K562 (cell line): ENCODE data around the gene AMN1. TPM values are rescaled to one million over a fixed set of nuclear protein-coding genes. Genes with fewer than 3 reads are reported as not detected.

ENCODE experiments used
- GATAD2B ChIP-seq: fragments of 450-650 bp; IDR thresholded peaks from 2 replicates; pipeline ENCODE4 v1.6.1; 2017; ENCODE audit warnings: mild to moderate bottlenecking, borderline replicate concordance
- SUPT5H ChIP-seq: fragments of 450-650 bp; IDR thresholded peaks from 2 replicates; pipeline ENCODE4 v1.6.1; 2016
- TCF7L2 ChIP-seq: fragments of 150-350 bp; IDR thresholded peaks from 2 replicates; pipeline ENCODE4 v1.6.1; 2016; ENCODE audit warnings: low read depth, mild to moderate bottlenecking, low read length, moderate library complexity
- TOE1 ChIP-seq, 2 experiments: fragments of 450-650 bp in 1 of 2; sonication (generic) in 1 of 2; formaldehyde crosslinking in 1 of 2; IDR thresholded peaks; 2 replicates each; pipeline versions ENCODE4 v1.7.1 to v1.8.0; 2016 to 2022; ENCODE audit warnings: borderline replicate concordance in 2 of 2, mild to moderate bottlenecking in 2 of 2, antibody characterized with exemption in 1 of 2, inconsistent platforms in 1 of 2, low read depth in 1 of 2, missing genetic modification reagents in 1 of 2, moderate library complexity in 1 of 2
- ZNF717 ChIP-seq: fragments of 250-450 bp; sonication (Bioruptor Pico); IDR thresholded peaks from 2 replicates; pipeline ENCODE4 v1.5.0; 2021
- polyA plus RNA-seq, 8 experiments: library from polyadenylated mRNA; depleted of rRNA in 4 of 8; stranded (reverse) in 5 of 8; unstranded in 3 of 8; fragments of >200 nt; fragmentation: Nextera tagmentation in 2 of 8; fragmentation: Illumina TruSeq in 1 of 8; extraction: Ambion mirVana in 2 of 8; extraction: Trizol in 1 of 8; gene quantifications; 2 replicates each; pipeline versions ENCODE4 v1.2.1 to v1.2.3, GENCODE V29; 2011 to 2014; ENCODE audit warnings: inconsistent platforms in 1 of 8, missing spikeins in 1 of 8
- total RNA-seq, 7 experiments: library from RNA; depleted of rRNA in 6 of 7; stranded (reverse); fragments of >200 nt in 6 of 7; fragmentation: Illumina TruSeq in 2 of 7; extraction: Trizol in 2 of 7; gene quantifications; 2 replicates each; pipeline versions ENCODE4 v1.2.1 to v1.2.3, GENCODE V29; 2011 to 2021; ENCODE audit warnings: low replicate concordance in 1 of 7
- TF ChIP-seq, protein P1 (sequence below): fragments of 150-350 bp; IDR thresholded peaks from 2 replicates; pipeline ENCODE4 v1.6.1; 2014; ENCODE audit warnings: low read depth, mild to moderate bottlenecking, low read length, borderline replicate concordance
- TF ChIP-seq, protein P2 (sequence below), 3 experiments: fragments of 200-800 bp in 1 of 3; sonication (Bioruptor generic) in 1 of 3; sonication (generic) in 1 of 3; formaldehyde crosslinking in 1 of 3; IDR thresholded peaks; 2 replicates each; pipeline versions ENCODE4 v1.6.1 to v1.8.0; 2016 to 2022; ENCODE audit warnings: mild to moderate bottlenecking in 2 of 3, missing compliant biosample characterization in 2 of 3, missing genetic modification characterization in 2 of 3, missing genetic modification reagents in 1 of 3
- TF ChIP-seq, protein P3 (sequence below): fragments of 200-600 bp; sonication (generic); IDR thresholded peaks from one replicate; pipeline ENCODE4 v1.6.1; 2012; ENCODE audit warnings: mild to moderate bottlenecking, low read depth, low read length, inconsistent platforms

The AMN1 gene
- total and polyA plus RNA-seq, 9 of the 15 experiments (the other 6 are each of a cell fraction or from before 2014, with no cell fraction given) = 5.2 to 27.6 (median 13.0) TPM

DNA sequence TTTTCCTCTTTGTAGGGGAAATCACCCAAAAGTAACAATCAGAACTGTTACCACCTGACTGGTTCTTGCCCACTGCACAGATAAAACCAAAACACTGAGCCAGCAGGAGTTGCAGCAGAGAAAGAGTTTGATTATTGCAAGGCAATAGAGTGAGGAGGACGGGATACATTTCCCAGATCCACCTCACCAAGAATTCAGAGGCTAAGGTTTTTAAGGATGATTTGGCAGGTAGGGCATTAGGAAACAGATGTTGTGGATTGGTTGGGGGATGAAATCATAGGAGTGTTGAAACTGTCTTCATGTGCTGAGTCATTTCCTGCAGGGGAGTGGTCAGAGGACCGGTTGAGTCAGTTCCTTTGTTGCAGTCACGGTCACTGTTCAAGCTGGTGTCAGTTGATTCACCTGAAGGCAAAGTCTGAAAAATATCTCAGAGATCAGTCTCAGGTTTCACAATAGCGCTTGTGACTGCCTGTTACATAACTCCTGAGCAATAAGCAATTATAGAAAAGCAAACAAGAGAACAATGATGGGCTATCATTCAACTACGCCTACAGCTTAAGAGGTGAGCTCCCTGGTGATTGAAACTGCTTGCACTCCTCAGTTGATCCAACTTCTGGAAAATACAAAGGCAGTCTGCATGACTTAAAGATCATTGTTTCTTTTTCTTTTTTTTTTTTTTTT lies 20.3 kb upstream of the AMN1 start (continued):
- TF ChIP-seq, protein P1, sequence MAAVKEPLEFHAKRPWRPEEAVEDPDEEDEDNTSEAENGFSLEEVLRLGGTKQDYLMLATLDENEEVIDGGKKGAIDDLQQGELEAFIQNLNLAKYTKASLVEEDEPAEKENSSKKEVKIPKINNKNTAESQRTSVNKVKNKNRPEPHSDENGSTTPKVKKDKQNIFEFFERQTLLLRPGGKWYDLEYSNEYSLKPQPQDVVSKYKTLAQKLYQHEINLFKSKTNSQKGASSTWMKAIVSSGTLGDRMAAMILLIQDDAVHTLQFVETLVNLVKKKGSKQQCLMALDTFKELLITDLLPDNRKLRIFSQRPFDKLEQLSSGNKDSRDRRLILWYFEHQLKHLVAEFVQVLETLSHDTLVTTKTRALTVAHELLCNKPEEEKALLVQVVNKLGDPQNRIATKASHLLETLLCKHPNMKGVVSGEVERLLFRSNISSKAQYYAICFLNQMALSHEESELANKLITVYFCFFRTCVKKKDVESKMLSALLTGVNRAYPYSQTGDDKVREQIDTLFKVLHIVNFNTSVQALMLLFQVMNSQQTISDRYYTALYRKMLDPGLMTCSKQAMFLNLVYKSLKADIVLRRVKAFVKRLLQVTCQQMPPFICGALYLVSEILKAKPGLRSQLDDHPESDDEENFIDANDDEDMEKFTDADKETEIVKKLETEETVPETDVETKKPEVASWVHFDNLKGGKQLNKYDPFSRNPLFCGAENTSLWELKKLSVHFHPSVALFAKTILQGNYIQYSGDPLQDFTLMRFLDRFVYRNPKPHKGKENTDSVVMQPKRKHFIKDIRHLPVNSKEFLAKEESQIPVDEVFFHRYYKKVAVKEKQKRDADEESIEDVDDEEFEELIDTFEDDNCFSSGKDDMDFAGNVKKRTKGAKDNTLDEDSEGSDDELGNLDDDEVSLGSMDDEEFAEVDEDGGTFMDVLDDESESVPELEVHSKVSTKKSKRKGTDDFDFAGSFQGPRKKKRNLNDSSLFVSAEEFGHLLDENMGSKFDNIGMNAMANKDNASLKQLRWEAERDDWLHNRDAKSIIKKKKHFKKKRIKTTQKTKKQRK = no peak
- no peak for TF ChIP-seq TCF7L2
- no peak for TF ChIP-seq SUPT5H
- TF ChIP-seq, protein P2, sequence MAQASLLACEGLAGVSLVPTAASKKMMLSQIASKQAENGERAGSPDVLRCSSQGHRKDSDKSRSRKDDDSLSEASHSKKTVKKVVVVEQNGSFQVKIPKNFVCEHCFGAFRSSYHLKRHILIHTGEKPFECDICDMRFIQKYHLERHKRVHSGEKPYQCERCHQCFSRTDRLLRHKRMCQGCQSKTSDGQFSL (CRISPR knock-in tag; IDR thresholded peaks at IDR 0.05) = no peak
- TF ChIP-seq, protein P2 (tag; IDR thresholded peaks at IDR 0.05) = no peak
- TF ChIP-seq TOE1 (IDR thresholded peaks at IDR 0.05; ENCODE audit: borderline replicate concordance) = peak; percentile 89
- TF ChIP-seq TOE1 (CRISPR knock-in tag; IDR thresholded peaks at IDR 0.05; ENCODE audit: borderline replicate concordance, low read depth) = no peak
- TF ChIP-seq ZNF717 (CRISPR knock-in tag) = no peak
- TF ChIP-seq, protein P3, sequence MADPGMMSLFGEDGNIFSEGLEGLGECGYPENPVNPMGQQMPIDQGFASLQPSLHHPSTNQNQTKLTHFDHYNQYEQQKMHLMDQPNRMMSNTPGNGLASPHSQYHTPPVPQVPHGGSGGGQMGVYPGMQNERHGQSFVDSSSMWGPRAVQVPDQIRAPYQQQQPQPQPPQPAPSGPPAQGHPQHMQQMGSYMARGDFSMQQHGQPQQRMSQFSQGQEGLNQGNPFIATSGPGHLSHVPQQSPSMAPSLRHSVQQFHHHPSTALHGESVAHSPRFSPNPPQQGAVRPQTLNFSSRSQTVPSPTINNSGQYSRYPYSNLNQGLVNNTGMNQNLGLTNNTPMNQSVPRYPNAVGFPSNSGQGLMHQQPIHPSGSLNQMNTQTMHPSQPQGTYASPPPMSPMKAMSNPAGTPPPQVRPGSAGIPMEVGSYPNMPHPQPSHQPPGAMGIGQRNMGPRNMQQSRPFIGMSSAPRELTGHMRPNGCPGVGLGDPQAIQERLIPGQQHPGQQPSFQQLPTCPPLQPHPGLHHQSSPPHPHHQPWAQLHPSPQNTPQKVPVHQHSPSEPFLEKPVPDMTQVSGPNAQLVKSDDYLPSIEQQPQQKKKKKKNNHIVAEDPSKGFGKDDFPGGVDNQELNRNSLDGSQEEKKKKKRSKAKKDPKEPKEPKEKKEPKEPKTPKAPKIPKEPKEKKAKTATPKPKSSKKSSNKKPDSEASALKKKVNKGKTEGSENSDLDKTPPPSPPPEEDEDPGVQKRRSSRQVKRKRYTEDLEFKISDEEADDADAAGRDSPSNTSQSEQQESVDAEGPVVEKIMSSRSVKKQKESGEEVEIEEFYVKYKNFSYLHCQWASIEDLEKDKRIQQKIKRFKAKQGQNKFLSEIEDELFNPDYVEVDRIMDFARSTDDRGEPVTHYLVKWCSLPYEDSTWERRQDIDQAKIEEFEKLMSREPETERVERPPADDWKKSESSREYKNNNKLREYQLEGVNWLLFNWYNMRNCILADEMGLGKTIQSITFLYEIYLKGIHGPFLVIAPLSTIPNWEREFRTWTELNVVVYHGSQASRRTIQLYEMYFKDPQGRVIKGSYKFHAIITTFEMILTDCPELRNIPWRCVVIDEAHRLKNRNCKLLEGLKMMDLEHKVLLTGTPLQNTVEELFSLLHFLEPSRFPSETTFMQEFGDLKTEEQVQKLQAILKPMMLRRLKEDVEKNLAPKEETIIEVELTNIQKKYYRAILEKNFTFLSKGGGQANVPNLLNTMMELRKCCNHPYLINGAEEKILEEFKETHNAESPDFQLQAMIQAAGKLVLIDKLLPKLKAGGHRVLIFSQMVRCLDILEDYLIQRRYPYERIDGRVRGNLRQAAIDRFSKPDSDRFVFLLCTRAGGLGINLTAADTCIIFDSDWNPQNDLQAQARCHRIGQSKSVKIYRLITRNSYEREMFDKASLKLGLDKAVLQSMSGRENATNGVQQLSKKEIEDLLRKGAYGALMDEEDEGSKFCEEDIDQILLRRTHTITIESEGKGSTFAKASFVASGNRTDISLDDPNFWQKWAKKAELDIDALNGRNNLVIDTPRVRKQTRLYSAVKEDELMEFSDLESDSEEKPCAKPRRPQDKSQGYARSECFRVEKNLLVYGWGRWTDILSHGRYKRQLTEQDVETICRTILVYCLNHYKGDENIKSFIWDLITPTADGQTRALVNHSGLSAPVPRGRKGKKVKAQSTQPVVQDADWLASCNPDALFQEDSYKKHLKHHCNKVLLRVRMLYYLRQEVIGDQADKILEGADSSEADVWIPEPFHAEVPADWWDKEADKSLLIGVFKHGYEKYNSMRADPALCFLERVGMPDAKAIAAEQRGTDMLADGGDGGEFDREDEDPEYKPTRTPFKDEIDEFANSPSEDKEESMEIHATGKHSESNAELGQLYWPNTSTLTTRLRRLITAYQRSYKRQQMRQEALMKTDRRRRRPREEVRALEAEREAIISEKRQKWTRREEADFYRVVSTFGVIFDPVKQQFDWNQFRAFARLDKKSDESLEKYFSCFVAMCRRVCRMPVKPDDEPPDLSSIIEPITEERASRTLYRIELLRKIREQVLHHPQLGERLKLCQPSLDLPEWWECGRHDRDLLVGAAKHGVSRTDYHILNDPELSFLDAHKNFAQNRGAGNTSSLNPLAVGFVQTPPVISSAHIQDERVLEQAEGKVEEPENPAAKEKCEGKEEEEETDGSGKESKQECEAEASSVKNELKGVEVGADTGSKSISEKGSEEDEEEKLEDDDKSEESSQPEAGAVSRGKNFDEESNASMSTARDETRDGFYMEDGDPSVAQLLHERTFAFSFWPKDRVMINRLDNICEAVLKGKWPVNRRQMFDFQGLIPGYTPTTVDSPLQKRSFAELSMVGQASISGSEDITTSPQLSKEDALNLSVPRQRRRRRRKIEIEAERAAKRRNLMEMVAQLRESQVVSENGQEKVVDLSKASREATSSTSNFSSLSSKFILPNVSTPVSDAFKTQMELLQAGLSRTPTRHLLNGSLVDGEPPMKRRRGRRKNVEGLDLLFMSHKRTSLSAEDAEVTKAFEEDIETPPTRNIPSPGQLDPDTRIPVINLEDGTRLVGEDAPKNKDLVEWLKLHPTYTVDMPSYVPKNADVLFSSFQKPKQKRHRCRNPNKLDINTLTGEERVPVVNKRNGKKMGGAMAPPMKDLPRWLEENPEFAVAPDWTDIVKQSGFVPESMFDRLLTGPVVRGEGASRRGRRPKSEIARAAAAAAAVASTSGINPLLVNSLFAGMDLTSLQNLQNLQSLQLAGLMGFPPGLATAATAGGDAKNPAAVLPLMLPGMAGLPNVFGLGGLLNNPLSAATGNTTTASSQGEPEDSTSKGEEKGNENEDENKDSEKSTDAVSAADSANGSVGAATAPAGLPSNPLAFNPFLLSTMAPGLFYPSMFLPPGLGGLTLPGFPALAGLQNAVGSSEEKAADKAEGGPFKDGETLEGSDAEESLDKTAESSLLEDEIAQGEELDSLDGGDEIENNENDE = no peak
- TF ChIP-seq GATAD2B = peak; percentile 81
